Stimulated activated CD8-positive, alpha-beta memory T cell treated with anti-CD3 and anti-CD28 coated beads, Interleukin-12 subunit alpha, Interleukin-12 subunit beta, amount 100 ng/mL, for 4 hours (primary cell): ENCODE results near the gene CCDC71.
A peak's percentile ranks its signal among the peaks of the same experiment; 100 is the strongest.

Source experiments
- DNase-seq: peaks from one replicate; pipeline ENCODE4 v3.0.0-alpha.2; 2020; ENCODE audit warnings: low read depth

The CCDC71 gene

DNA sequence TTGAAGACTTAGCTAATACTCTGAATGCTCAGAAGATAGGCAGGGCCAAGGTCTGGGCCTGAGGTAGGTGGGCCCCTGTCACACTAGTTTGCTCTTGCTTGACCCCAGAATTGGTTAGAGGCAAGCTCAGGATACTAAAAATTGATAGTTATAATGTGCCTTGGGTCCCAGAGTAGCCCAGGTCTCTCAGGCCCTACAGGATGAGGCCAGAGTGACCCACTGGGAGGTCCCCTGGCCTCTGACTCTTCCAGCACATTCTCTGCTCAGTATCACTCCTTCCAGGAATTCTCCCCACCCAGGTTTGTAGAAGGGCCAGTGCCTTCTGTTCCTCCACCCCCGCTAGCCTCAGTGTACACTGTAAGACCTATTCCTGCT, 4.6 kb upstream of the CCDC71 start:
- DNase-seq: no peak

DNA sequence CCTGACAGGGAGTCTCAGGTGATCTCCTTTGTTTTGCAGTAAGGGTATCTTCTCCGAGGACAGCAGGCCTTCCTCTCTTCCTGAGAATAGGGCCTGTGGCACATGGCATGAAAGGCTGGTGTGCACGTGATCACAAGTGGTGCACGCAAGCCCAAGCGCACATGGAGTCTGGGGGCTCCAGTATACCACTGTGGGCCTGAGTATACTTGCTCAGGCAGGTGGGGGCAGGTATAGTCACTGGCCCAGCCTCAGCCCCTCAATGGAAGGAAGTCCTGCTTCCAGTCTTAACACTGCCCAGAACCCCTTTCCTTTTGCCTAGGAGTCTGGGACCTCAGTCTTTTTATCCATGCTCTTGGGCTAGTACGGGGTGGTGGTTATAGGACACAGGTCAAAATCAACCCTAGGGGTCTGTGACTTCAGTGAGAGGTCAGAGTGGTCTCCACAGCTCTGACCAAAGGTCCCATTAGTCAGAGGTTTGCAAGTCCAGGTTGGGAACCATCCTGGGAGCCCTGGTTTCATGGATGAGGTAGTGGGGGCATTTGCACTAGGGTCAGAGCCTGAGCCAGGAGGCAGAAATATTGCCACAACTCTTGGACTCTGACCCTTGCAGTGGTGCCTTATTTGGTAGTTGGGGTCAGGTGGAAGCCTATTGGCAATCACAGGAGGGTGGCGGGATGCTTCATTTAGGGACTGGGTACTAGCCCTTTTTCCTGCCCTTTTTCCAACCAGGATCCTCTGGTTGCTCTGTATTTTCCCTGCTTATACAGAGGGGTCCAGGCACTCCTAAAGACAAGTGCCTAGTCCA, 823 bp upstream of the CCDC71 start:
- DNase-seq: no peak

DNA sequence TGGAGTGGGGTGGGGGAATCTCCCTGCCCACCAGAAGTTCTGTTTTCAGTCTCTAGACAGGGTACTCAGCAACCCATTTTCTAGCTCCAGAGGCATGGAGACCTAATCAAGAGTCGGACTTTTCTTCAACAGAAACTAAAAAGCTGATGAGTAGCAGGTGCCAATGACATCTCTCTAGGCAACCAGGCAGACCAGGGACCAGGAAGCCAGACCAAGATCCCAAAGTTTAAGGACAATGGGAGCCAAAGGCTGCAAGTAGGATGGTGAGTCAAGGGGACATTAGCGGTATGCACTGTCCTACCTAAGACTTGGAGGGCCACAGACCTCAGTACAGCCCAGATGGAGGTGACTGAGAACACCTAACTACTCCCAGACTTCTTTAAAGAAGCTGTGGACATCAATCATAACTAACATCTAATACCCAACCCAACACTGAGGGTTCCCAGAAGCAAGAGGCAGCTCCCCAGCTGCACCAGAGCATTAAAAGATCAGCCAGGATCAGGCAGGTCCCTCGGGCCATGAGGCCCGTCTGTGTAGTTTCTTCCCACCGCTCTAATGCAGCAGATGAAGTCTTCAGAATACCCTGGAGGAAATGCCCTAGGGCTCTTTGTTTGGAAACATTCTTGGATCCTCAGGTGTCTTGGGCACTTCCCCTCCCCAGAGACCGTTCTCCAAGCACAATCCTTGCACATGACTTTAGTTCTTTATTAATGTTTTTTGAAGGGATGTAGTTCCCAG, 979 bp downstream of the CCDC71 start:
- no peak for DNase-seq

GRCh38 chr3:49163609-49164008, 2.5 kb downstream of the CCDC71 start:
- DNase-seq: no peak

GRCh38 chr3:49162751-49163419, 3.2 kb downstream of the CCDC71 start:
- no peak for DNase-seq

DNA sequence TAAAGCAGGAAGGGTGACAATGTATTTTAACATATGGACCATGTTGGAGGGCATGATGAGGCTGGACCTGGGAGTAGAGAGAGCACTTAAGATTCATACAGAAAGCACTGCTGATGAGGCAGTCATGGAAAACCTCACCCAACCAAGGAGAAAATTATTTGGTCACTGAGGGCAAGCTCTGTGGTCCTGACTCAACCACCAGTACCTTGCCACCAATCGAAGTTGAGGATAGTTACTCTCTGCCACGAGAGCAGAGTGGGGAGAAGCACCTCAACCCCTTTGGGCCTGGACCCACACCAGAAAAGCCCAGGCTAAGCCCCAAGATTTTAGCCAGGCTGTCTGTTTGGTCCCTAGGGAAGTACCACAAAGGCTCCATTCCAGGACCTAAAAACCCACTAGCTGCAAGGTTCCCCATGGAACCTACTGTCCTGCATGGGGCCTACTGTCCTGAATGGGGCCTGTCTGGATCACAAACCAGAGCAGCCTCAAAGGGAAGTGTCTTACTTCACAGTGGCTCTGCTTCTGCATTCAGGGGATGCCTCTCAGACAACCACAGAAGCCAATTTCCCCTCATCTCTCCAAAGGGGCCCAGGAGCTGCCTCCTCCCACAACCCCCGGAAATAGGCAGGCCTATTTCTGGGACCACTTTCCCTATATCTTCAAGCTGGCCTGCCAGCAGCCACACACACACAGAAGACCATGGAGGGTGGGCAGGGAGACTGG, 4.2 kb downstream of the CCDC71 start:
- DNase-seq: no peak

- no peak for DNase-seq
These were observed 4.9 kb downstream of the CCDC71 start for GRCh38 chr3:49161197-49161596.

DNA sequence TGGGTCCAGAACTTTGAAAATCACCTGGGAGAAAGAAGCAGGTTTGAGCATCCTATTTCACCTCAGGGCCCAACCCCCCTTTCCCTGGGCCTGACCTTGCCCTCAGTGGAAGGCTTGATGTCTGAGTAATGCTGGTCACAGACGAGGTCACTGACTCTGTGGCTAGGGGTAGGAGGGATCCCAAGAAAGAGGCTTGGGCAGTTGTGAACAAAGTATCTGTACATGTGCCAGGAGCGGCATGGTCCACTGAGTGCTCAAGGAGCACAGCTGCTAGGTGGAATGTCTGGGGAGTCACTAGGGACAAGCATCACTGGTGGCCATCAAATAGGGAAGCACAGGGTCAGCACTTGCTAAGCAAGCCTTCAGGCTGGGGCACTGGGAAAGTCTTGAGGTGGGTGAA, 7.3 kb downstream of the CCDC71 start:
- DNase-seq: no peak

- DNase-seq: peak; percentile 13
These were observed 7.9 kb downstream of the CCDC71 start for GRCh38 chr3:49158103-49158709.

DNA sequence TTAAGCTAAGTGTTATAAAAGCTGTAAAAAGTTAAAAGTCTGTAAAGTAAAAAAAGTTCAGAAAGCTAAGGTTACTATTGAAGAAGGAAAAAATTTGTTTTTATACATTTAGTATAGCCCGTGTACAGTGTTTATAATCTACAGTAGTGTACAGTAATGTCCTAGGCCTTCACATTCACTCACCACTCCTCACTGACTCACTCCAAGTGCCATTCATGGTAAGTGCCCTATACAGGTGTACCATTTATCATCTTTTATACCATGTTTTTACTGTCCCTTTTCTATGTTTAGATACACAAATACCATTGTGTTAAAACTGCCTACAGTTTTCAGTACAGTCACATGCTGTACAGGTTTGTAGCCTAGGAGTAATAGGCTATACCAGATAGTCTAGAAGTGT, 8.8 kb downstream of the CCDC71 start:
- DNase-seq: no peak

DNA sequence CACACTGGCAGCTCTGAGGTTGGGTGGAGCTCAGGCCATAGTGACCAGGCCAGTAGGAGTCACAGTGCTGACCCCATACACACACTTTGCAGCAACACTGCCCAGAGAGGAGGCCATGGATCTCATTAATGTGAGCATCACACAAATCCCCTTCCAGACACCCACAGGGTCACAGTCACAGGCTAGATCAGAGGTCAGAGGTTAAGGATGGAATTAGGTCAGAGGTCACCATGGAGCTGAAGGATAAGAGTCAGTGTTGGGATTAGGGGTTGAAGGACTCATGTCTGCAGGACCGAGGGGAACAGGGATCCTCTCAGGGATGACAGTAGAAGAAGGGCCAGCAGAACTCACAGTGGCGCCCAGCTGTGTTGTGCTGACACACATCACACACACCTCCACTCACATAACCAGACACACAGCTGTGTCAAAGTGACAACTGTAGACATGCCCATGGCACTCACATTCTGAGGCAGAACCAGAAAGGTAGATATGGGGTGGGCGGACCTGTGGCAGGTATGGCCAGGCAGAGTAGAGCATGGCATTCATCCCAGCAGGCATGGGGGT, 12.7 kb downstream of the CCDC71 start:
- no peak for DNase-seq

DNA sequence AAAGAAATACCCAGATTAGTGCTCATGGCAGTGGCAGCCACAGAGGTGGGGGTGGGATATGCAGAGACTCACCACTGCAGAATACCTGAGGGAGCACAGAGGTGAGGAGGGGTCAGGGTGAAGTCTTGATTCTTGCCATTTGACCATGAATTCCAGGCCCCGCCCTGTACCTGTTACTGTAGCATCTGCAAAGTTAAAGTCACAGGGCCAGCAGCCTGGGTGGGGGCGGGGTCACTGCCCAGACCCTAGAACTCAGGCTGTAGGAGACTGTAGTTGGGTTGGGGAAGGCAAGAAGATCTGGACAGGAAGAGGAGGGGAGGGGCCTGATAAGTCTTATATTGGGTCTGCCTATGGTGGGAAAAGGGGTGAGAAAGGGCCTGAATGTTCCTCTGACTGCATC, 14.5 kb downstream of the CCDC71 start:
- DNase-seq: no peak

- DNase-seq: no peak
These were observed 18.0 kb downstream of the CCDC71 start for GRCh38 chr3:49148159-49148558.

DNA sequence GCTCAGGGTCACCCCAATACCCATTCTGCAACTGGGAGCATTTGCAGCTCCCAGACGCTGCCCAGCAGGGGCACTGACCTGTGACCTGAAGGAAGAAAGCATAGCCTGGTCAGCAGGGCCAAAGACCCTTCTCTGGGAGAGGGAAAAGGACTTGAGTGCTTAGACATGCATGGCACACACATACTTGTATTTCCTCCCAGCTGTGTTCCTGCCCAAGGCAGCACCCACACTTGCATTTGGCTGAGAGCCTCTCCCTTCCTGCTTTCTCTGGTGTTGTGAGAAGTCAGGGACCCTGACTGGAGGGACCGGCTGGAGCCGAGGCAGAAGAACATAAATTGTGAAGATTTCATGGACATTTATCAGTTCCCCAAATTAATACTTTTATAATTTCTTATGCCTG, 26.1 kb downstream of the CCDC71 start:
- no peak for DNase-seq

DNA sequence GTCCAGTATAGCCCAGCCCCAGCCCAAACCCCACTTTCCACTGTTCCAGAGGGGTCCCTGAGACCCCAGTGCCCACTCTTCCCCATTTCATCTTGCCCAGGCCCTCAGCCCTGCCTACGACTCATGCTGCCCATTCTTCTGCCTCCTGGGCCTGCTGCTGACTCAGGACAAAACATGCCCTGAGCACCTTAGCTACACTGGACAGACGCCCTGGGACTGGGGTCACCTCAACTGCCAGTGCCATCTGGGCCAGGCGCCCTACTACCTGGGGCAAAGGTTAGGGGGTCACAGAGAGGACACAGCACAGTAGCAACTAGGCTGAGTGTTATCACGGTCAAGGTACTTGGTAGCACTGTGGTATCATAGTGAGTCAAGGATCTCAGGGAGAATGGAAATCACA, 30.6 kb downstream of the CCDC71 start:
- DNase-seq: no peak

GRCh38 chr3:49134471-49135265, 31.5 kb downstream of the CCDC71 start:
- no peak for DNase-seq

DNA sequence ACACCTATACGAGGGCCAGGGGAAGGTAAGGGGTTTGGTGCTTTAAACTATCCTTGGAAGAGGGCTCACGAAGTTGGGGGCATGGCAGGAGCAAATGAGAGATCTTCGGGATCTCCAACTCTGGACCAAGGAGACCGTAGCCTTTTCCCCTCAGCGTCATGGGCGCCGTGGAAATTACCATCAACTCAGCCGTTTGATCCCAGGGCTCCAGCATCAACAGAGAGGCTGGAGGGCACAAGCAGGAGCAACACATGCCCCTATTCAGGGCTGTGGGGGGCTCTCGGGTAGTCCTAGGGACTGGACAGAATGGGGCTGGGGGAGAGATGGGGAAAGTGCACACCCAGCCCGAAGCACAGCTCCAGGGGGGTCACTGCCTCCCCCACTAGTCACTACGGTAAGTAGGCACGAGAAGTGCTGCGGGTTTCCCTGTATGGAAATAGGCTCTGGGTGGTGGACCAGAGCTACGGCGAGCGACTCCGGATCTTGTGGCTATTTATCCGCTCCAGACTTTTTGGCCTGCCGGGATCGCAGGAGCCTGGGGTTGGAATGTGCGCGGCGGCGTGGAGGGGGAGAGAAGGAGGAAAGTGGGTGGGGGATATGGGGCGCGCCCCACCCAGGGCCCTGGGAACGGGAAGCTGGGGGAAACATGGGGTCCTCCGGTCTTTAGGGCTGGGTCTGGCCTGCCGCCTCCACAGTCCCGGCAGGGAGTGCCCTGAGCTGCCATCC, 32.7 kb downstream of the CCDC71 start:
- DNase-seq: no peak

DNA sequence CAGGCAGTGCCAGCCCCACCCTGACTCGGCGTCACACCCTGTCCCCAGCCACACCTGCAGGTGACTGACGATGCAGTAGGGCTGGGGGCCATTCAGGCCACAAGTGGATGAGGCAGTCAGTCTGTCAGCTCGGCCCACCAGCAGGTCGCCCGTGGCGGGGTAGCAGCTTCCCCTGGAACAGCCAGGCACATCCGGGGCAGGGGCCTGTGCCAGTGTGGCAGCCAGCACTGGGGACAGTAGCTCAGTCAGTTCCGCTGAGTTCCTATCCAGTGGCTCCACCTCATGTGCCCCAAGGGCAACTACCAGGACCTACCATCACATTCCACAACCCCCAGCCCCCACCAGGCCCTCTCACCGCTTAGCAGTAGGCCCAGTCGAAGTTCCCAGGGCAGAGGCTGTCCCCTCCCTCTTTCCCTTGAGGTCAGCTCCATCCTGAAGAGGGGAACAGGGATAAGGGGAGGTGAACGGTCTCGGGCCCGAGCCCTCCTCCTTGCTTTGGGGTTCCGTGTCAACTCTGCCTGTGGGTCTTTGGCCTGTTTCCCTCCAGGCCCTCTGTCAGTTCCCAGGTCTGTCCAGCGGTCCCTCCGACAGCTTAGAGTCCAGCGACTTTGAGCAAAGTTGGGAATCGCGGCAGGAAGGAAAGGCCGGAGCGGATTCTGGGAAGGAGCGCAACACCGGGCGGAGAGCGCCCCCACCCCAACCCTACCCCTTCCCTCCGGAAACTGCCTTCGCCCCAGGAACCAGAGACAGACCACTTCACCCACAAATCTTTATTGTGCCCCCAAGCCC, 33.5 kb downstream of the CCDC71 start, which contains the start of gene LAMB2:
Gene LAMB2 (minus strand): TSS at position 614 of the 789 bp plus-strand sequence. CDS start 183 bp downstream, at position 431.
- no peak for DNase-seq

- no peak for DNase-seq
These were observed 34.1 kb downstream of the CCDC71 start for GRCh38 chr3:49132073-49132436.
